ENCODE data around the gene FAM120B.
"Not testable (repeated sequence)": the region's sequence is repeated elsewhere in the genome, so short reads cannot be mapped to it uniquely, and the experiment has no call there.

The FAM120B gene

DNA sequence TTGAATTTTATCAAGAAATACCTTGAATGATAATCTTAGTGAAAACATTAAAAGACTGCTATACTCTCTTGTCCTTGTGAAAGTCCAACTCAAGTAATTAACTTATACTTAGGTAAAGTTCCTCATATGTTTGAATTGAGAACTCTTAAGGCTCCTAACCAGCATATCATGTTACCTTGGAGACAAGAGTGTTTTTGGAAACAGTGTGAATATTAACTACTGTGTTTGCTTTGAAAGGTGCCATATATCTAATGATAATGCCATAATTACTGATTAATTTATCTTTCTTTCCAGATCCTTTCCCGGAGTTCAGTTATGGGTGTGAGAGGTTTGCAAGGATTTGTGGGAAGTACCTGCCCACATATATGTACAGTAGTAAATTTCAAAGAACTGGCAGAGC, 10.5 kb downstream of the FAM120B start:
- Histone ChIP-seq H3K27me3 (ENCODE audit: low read depth, low read length) (no peaks in the 10 kb centered on the region), H3K9me3 (ENCODE audit: insufficient read depth, low read length) (no peaks in the 10 kb centered on the region), H2AFZ (ENCODE audit: low read depth, low read length) (no peak overlapping the region), H3K4me2 (ENCODE audit: low read length) (no peak overlapping the region), H3K27ac (ENCODE audit: low read length) (no peak overlapping the region), H3K79me2 (ENCODE audit: low read length) (peaks cover 21% of the 10 kb centered on the region), H4K20me1 (ENCODE audit: insufficient read depth, low read length) (no peaks in the 10 kb centered on the region), H3K4me3 (ENCODE audit: low read length) (no peak overlapping the region), H3K4me1 (ENCODE audit: low read length) (peaks cover 6% of the 10 kb centered on the region), H3K9ac (ENCODE audit: low read length) (no peak overlapping the region), H3K36me3 (replicated peaks; ENCODE audit: low read depth, low read length) (peaks cover 3% of the 10 kb centered on the region)
- no peak for TF ChIP-seq CTCF (IDR thresholded peaks at IDR 0.05; ENCODE audit: low read depth, low read length)
- TF ChIP-seq EZH2phosphoT487 (IDR thresholded peaks at IDR 0.05; ENCODE audit: low read depth): no peak

- Histone ChIP-seq H3K79me2 (ENCODE audit: low read length) (peaks cover 17% of the 10 kb centered on the region), H2AFZ (ENCODE audit: low read depth, low read length) (no peak overlapping the region), H3K4me2 (ENCODE audit: low read length) (no peak overlapping the region), H3K27me3 (ENCODE audit: low read depth, low read length) (no peaks in the 10 kb centered on the region), H3K9me3 (ENCODE audit: insufficient read depth, low read length) (no peaks in the 10 kb centered on the region), H3K4me1 (ENCODE audit: low read length) (peaks cover 6% of the 10 kb centered on the region), H3K36me3 (replicated peaks; ENCODE audit: low read depth, low read length) (peaks cover 3% of the 10 kb centered on the region), H3K9ac (ENCODE audit: low read length) (no peak overlapping the region), H3K4me3 (ENCODE audit: low read length) (no peak overlapping the region), H3K27ac (ENCODE audit: low read length) (no peak overlapping the region), H4K20me1 (ENCODE audit: insufficient read depth, low read length) (no peaks in the 10 kb centered on the region)
- TF ChIP-seq CTCF (IDR thresholded peaks at IDR 0.05; ENCODE audit: low read depth, low read length) (no peak), EZH2phosphoT487 (IDR thresholded peaks at IDR 0.05; ENCODE audit: low read depth) (no peak)
Measured at GRCh38 chr6:170317718-170318117, 11.2 kb downstream of the FAM120B start.

DNA sequence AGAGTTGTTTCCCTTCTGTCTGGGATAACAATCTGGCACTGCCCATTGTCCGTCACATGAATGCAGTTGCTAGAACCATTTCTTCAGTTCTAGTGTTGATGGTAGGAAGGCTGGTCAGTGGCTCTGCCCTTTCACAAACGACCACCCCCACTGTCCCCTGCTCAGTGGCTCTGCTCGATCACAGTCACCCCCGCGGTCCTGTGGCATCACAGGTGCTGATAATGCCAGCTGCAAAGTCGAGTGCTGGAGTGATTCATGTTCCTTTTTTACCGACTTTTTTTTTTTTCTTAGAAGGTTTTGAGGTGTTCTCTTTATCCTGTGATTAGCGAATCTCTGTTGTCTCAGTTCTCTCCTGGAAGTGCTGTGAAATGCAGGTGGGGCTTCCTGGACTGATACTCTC, 22.8 kb downstream of the FAM120B start:
- Histone ChIP-seq H3K9me3 (ENCODE audit: insufficient read depth, low read length) (no peaks in the 10 kb centered on the region), H4K20me1 (ENCODE audit: insufficient read depth, low read length) (no peaks in the 10 kb centered on the region), H3K4me2 (ENCODE audit: low read length) (no peak overlapping the region), H3K4me3 (ENCODE audit: low read length) (no peak overlapping the region), H3K9ac (ENCODE audit: low read length) (no peak overlapping the region), H3K27ac (ENCODE audit: low read length) (no peak overlapping the region), H3K36me3 (replicated peaks; ENCODE audit: low read depth, low read length) (peaks cover 5% of the 10 kb centered on the region), H3K4me1 (ENCODE audit: low read length) (no peaks in the 10 kb centered on the region), H2AFZ (ENCODE audit: low read depth, low read length) (no peak overlapping the region), H3K27me3 (ENCODE audit: low read depth, low read length) (no peaks in the 10 kb centered on the region), H3K79me2 (ENCODE audit: low read length) (no peaks in the 10 kb centered on the region)
- TF ChIP-seq EZH2phosphoT487 (IDR thresholded peaks at IDR 0.05; ENCODE audit: low read depth): no peak
- no peak for TF ChIP-seq CTCF (IDR thresholded peaks at IDR 0.05; ENCODE audit: low read depth, low read length)

GRCh38 chr6:170335199-170335598, 28.6 kb downstream of the FAM120B start:
- not testable (repeated sequence) for H3K4me1 ChIP-seq (ENCODE audit: low read length); H3K9ac ChIP-seq (ENCODE audit: low read length); H3K4me3 ChIP-seq (ENCODE audit: low read length); H3K36me3 ChIP-seq (replicated peaks; ENCODE audit: low read depth, low read length); H2AFZ ChIP-seq (ENCODE audit: low read depth, low read length); H3K9me3 ChIP-seq (ENCODE audit: insufficient read depth, low read length); H3K27ac ChIP-seq (ENCODE audit: low read length); H3K27me3 ChIP-seq (ENCODE audit: low read depth, low read length); H4K20me1 ChIP-seq (ENCODE audit: insufficient read depth, low read length); H3K4me2 ChIP-seq (ENCODE audit: low read length); H3K79me2 ChIP-seq (ENCODE audit: low read length)
